ENCODE results near the gene FAM181B. TPM values are rescaled to one million over a fixed set of nuclear protein-coding genes. Genes with fewer than 3 reads are reported as not detected.

The FAM181B gene
- total RNA-seq, 1 donor from 2014 or later = 1.8 TPM

DNA sequence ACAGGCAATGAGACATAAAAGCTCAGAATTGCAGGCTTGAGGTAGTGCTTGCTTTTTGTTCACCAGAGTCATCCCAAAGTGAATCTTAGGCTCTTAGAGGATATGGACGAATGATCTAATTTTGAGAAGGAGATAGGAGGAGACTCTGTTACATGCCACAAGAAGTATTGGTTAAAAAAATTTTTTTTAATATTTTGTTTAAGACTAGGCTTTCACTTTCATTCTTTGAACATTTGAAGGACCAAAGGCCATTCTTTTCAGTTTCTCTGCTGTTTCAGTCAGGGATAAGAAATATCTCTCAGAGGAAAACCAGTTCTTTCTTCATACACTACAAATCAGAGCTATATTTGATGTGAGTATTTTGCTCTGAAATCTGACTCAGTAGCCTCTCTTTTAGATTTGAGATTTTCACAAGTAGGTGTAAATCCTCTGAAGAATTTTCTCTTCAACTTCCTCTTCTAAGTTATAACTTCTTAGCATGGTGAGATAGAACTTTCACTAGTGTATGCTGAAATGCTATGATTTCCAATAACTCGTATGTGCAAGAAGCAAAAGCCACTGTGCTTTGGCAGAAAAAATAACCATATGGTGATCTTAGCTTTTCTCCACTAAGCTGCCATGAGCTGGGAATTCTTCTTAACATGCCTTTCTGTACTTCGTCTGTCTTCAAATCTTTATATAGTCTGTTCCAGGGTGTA, 24.1 kb upstream of the FAM181B start:
- TF ChIP-seq, protein P1, sequence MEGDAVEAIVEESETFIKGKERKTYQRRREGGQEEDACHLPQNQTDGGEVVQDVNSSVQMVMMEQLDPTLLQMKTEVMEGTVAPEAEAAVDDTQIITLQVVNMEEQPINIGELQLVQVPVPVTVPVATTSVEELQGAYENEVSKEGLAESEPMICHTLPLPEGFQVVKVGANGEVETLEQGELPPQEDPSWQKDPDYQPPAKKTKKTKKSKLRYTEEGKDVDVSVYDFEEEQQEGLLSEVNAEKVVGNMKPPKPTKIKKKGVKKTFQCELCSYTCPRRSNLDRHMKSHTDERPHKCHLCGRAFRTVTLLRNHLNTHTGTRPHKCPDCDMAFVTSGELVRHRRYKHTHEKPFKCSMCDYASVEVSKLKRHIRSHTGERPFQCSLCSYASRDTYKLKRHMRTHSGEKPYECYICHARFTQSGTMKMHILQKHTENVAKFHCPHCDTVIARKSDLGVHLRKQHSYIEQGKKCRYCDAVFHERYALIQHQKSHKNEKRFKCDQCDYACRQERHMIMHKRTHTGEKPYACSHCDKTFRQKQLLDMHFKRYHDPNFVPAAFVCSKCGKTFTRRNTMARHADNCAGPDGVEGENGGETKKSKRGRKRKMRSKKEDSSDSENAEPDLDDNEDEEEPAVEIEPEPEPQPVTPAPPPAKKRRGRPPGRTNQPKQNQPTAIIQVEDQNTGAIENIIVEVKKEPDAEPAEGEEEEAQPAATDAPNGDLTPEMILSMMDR (IDR thresholded peaks at IDR 0.05; ENCODE audit: insufficient read depth, low read length, severe bottlenecking) = no peak
- DNase-seq (ENCODE audit: low read depth) (no peak), FAIRE-seq (no peak)
- Histone ChIP-seq H3K36me3 (ENCODE audit: control insufficient read depth, insufficient read depth, low read length) (no peaks in the 10 kb centered on the region), H3K4me3 (ENCODE audit: low read depth, low read length) (no peak overlapping the region), H3K27me3 (ENCODE audit: control insufficient read depth, insufficient read depth, low read length) (no peaks in the 10 kb centered on the region)

DNA sequence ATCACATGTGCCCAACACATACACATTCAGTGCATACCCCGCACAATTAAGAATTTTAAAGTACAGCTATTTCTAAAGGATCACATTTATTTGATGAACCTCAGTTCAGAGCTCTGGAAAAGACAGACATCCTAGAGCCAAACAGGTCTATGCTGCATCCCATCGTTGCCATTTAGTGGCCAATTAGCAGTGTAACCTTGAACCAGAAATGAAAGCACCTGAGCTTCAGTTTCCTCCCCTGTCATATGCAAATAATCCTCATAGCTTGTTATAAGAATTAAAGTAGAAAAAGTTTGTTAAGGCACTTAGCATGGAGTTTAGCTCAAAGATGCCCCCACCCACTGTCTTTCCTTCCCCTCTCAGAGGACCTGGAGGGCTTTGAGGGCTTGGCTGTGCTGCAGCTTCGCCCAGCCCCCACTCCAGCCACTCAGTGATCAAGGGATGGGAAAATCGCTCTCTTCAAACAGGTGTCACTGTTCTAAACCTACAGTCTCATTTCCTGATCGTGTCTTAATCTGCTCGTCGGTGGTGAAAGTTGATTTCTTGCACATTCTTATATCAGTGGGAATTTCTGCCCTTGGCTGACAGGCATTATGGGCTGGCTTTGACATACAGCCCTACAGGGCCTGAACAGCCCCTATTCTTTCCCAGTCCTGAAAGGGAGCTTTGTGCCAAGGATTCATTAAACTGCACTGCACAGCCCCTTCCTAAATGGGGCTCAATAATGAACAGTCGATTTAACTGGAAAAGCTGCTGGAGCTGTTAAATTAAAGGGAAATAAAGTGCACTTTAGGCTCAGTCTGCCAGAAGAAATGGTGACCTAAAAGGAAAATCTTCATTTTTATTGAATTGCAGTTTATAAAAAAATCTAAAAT, 23.3 kb upstream of the FAM181B start:
- no peak overlapping the region for H3K4me3 ChIP-seq (ENCODE audit: low read depth, low read length)
- no peak for FAIRE-seq
- TF ChIP-seq, protein P1 (IDR thresholded peaks at IDR 0.05; ENCODE audit: insufficient read depth, low read length, severe bottlenecking) = no peak
- H3K27me3 ChIP-seq (ENCODE audit: control insufficient read depth, insufficient read depth, low read length) = no peaks in the 10 kb centered on the region
- no peak for DNase-seq (ENCODE audit: low read depth)
- H3K36me3 ChIP-seq (ENCODE audit: control insufficient read depth, insufficient read depth, low read length) = no peaks in the 10 kb centered on the region

DNA sequence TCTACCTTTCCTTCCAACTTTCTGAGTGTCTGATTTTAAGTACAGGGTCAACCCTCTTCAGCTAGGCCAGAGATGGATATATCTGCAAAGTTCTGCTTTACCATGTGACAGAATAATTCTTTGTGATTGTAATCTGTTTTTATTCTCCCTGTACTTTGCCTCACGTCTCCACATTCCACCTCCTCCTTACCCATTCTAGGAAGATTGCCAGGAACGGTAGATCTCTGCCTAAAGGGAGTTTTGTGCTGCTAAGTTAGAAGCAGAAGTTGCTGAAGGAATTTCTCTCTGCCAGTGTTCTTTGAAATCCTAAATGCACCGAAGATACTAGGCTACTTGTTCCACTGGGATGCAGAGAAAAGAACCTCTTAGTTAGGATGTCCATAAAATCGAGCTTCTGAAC, 20.7 kb upstream of the FAM181B start:
- Histone ChIP-seq H3K4me3 (ENCODE audit: low read depth, low read length) (no peak overlapping the region), H3K36me3 (ENCODE audit: control insufficient read depth, insufficient read depth, low read length) (no peaks in the 10 kb centered on the region), H3K27me3 (ENCODE audit: control insufficient read depth, insufficient read depth, low read length) (no peaks in the 10 kb centered on the region)
- peak; percentile 28 for FAIRE-seq
- TF ChIP-seq, protein P1 (IDR thresholded peaks at IDR 0.05; ENCODE audit: insufficient read depth, low read length, severe bottlenecking) = no peak
- DNase-seq (ENCODE audit: low read depth) = no peak

DNA sequence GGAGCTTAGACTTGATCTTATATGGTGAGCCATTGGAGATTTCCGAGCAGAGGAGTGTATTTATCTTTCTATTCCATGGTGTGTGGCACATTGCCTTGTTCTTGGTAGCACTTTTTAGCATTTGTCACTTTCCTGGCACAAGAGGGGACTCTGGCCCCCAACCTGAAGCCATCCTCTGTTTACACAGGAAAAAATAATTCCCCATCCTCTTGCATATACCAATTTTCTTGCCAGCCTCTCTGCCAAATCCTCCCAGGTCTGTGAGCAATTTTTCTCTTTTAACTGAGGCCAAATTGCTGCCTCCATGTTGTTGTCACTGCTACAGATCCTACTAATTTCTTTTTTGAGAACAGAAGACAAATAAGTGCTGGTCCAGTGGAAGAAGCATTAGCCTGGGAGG, 20.3 kb upstream of the FAM181B start:
- H3K4me3 ChIP-seq (ENCODE audit: low read depth, low read length) = no peak overlapping the region
- no peaks in the 10 kb centered on the region for H3K27me3 ChIP-seq (ENCODE audit: control insufficient read depth, insufficient read depth, low read length)
- TF ChIP-seq, protein P1 (IDR thresholded peaks at IDR 0.05; ENCODE audit: insufficient read depth, low read length, severe bottlenecking) = no peak
- no peak for DNase-seq (ENCODE audit: low read depth)
- FAIRE-seq = no peak
- H3K36me3 ChIP-seq (ENCODE audit: control insufficient read depth, insufficient read depth, low read length) = no peaks in the 10 kb centered on the region

- TF ChIP-seq, protein P1 (IDR thresholded peaks at IDR 0.05; ENCODE audit: insufficient read depth, low read length, severe bottlenecking) = no peak
- Histone ChIP-seq H3K27me3 (ENCODE audit: control insufficient read depth, insufficient read depth, low read length) (no peaks in the 10 kb centered on the region), H3K4me3 (ENCODE audit: low read depth, low read length) (no peak overlapping the region), H3K36me3 (ENCODE audit: control insufficient read depth, insufficient read depth, low read length) (no peaks in the 10 kb centered on the region)
- no peak for FAIRE-seq
- no peak for DNase-seq (ENCODE audit: low read depth)
Measured at GRCh38 chr11:82752801-82753200, 19.1 kb upstream of the FAM181B start.
